NCI-H82 treated with DMSO at 0.1 percent for 48 hours (cell line): ENCODE data around the gene TCEAL7.

ENCODE experiments used
- DNase-seq: peaks from one replicate; lab custom pipeline; 2025; ENCODE audit not compliant: unreplicated experiment; lab: John Stamatoyannopoulos, UW

The TCEAL7 gene

DNA sequence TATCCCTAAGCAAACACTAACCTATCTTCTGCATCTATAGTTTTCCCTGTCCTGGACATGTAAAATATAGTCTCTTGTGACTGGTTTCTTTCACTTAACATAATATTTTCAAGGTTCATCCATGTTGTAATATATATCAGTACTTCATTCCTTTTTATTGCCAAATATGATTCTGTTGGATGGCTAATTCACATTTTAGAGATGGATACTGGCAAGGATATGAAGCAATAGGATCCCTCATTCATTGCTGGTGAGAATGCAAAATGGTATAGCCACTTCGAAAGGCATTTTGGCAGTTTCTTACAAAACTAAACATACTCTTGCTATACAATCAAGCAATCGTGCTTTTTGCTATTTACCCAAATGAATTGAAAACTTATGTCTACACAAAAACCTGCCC is 33.0 kb downstream of the TCEAL7 start:
- no peak for DNase-seq

DNA sequence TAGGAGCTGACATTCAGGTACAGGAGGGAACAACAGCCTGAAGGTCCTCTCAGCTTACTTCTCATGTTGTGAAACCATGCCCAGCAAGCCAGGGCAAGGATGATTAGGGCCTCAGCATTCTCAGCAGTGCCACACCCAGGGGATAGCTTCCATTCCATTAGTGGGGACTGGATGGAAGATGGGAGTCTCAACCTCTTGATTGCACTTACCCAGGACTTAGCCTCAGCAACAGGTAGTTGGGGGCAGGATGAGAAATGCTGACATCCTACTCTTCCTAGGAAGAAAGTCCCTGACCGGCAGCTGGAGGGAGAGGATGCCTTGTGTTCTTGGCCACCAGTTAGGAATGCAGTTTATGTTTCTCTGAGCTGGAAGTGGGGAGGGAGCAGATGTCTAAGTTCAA is 37.5 kb downstream of the TCEAL7 start:
- no peak for DNase-seq

DNA sequence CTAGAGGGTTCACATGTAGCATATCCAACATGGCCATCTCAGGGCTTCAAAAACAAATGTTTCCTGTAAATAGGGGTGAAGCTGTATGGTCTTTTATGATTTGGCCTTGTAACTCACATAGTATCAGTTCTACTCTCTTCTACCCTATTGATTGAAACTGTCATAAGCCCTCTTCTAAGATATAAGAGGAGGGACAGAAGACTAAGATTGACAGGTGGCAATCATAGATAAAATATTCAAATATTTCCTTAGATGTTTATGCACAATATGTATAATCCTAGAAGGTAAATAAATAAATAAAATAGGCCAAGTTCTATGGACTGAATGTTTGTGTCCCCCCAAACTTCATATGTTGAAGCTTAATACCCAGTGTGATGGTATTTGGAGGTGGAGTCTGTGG is 39.4 kb downstream of the TCEAL7 start:
- DNase-seq, result no peak

DNA sequence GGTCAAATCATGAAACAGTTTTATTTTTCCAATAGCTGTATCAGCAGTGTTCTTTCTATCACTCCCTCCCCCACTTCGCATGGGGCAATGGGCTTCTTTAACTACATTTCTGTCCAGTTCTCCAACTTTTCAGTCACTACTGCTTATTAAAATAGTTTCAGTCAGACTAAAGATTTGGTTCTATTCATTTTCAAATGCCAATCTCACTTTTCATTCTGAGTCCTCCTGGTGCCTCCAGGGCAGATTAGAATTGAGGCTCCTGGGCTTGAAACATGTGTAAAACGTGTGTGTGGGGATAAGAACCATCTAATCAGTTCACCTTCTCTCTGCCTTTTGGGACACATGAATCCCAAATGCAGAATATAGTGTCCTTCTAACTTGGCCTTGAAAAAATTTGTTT is 42.8 kb downstream of the TCEAL7 start:
- DNase-seq, result no peak

DNA sequence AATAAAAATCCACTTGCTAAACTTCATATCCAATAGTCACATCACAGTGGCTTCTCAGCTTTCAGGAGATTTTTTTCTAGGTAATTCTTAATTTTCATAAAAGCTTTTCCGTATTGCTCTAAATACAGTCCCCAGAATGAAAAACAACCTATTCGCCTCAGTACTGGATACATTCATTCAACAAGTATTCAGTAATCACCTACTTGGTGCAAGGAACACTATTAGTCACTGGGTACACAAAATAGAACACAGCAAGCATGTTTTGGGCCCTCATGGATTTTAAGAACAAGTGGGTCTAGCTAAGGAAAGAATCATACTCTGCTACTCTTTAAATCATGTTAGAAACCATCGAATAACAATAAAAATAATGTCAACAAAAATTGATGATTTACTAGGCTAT is 43.5 kb downstream of the TCEAL7 start:
- no peak for DNase-seq

DNA sequence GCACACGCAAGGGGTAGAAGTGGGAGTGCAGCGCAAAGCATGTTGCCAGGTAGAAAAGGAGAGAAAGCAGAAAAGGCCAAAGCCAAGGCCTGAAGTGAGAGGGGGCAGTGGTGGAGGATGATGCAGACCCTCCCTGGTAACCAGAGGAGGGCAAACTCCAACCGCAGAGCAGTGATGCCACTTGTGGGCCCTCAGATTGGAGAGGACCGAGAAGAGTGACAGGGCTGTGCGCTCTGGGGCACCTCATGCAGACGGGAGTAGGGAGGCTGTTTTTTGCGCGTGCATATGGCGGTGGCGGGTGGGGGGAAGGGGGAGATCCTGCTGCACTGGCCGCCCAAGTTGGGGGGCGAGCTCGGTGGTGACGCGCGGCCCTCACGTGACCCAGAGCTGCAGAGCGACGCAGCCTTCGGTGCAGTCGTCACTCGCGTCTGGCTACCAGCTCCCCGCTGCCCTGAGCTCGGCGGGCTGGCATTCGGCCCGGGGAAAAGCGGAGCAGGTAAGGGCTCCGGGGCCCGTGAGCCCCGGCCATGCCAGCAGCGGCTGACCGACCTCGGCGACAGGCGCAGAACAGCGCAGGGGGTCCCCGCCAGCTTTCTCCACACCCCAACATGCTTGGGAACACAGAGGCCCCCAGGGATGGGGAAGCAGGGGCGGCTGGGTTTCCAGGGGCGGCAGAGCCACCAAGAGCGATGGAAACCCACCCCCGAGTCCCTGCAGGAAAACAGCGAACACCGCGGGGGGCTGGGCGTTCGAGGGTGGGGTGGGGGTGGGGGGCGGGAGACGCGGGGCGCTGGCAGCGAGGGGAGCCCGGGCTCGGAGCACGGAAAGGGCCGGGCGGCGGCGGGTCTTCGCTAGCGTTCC is 46.3 kb downstream of the TCEAL7 start, which contains the start of gene BEX3:
BEX3 (plus strand) TSS at position 421 of the 861 bp plus-strand sequence. CDS start 984 bp downstream, outside the sequence.
- DNase-seq, result no peak

DNA sequence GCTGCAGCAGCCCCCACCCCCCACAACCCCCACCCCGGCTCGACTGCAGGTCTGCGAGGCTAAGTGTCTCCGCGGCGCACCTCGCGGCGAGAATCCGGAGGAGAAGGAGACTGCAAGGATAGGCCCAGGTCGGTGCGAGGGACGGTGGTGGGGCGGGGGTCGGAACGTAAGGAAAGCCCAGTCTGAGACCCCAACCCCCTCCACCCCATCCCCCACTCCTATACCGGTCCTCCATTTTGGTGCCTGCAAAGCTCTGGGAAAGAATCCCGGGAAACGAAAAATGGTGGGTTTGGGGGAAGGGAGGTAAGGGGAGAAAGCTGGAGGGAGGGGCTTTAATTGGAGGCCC is 46.9 kb downstream of the TCEAL7 start:
- DNase-seq, result no peak

DNA sequence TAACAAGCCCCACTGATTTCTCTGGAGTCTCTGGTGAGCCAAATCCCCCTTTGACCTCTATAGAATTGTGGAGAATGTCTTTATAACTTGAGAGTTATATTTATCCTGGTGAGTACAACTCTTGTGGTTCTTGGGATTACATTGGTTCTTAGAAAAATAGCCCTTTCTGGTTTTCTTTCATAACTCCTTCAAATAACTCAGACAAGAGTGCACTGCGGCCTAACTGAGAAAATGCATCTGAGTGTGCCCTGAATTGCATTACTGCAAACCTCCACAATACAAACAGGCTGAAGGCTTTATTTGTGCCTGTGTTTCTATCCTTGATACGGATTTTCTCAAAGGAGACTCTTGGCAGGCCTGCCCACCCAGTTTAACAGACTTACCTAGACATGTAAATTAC is 49.0 kb downstream of the TCEAL7 start:
- no peak for DNase-seq
